HT-29 (cell line): Measurements from ENCODE around the gene TNFRSF9. TPM values are rescaled to one million over a fixed set of nuclear protein-coding genes. Genes with fewer than 3 reads are reported as not detected.

Experiments used
- DNase-seq: peaks from one replicate; pipeline ENCODE4 v3.0.0-alpha.2; 2015; ENCODE audit warnings: low spot score
- small RNA-seq: library from RNA; depleted of rRNA; stranded (forward); fragments of <200 nt; gene quantifications from one replicate; pipeline ENCODE3, GENCODE V24; 2014
- total RNA-seq: library from RNA; depleted of rRNA; stranded (reverse); fragments of >200 nt; shearing (Covaris generic); gene quantifications from 2 replicates; pipeline ENCODE4 v1.2.3, GENCODE V29; 2014; rRNA removed

The TNFRSF9 gene
- total RNA-seq, 1 experiment from 2014 or later: not detected

- no peak for DNase-seq
Observed at GRCh38 chr1:7873801-7874795, 66.5 kb downstream of the TNFRSF9 start.

DNA sequence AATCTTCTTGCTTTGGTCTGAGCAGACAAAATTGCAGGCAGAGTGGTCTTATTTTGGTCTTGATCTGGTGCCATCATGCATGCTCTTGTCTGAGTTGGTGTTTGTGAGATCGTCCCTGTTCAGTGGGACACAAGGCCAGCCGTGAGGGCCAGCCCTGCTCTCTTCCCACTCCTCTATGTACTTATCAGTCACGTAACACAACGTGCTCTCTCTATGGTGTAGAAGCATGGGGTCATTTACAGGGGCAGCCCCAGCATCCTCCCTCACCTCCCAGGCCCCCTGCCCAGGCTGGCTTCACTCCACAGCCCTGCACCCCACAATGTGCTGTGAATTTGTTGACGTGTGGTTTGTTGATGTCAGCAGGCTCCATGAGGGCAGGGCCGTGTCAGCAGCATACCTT lies 69.5 kb downstream of the TNFRSF9 start:
- DNase-seq: no peak

DNA sequence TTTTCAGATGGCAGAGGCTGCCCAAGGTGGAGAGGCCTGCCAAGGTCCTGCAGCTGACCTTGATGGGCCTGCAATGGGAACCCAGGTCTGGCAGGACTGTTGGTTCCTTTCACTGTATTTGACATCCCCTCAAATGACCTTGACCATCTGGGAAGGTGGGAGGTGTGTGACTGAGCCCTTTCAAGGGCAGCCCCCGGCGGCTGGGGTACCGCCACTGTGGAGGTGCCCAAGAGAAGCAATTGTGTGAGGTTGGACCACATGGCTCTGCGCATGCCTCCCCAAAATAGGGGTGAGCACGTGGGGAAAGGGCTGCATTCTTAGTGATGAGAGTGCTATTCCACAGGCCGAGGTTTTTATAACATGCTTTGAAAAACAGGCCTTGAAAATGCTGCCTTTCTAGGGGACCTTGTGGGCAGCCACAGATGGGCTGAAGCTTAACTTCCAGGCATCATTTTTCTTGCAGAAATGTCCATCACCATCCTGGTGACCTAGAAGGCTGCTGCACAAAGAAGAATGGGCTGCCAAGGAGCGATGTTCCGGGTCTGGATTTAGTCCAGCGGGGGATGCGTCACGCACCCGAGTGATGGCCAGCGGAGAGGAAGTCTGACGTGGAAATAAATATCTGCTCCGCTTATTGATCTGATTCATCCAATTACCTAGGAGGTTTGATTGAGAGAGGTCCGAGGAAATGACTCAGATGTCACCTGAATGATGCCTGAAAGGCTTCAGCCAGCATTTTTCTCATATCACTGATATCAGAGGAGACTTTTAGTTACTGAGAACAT lies 71.3 kb downstream of the TNFRSF9 start:
- DNase-seq: no peak

- DNase-seq: no peak
Observed at GRCh38 chr1:7868070-7868780, 72.4 kb downstream of the TNFRSF9 start.

GRCh38 chr1:7865978-7866377 lies 74.7 kb downstream of the TNFRSF9 start:
- DNase-seq: no peak

Small RNA genes within 50 kb of the gene (small RNA-seq; reads per million reads assigned to genes)
- gene RF00019: not detected

Other genes with a start within 250 kb of the TNFRSF9 start
- gene VAMP3, start 169.5 kb downstream of the TNFRSF9 start, total RNA-seq: 49.2 and 50.7 TPM in 2 replicates
- gene PER3, start 156.5 kb downstream of the TNFRSF9 start, total RNA-seq: 3.2 and 3.9 TPM in 2 replicates
- not detected in 2 replicates for gene UTS2, start 87.8 kb downstream of the TNFRSF9 start, total RNA-seq
- 189 and 198 TPM in 2 replicates for gene PARK7, start 20.9 kb upstream of the TNFRSF9 start, total RNA-seq
- 76.1 and 76.5 TPM in 2 replicates for gene ERRFI1, start 85.5 kb upstream of the TNFRSF9 start, total RNA-seq